Gastroesophageal sphincter (tissue), 3 donors: ENCODE results near the gene TSKU.

Experiments used
- CTCF ChIP-seq, 4 experiments: fragments of 200-600 bp in 2 of 4; fragments of 450-650 bp in 2 of 4; sonication (generic) in 1 of 4; IDR thresholded peaks; one replicate each; pipeline ENCODE4 v1.5.1; 2017 to 2019; ENCODE audit warnings: antibody characterized with exemption in 4 of 4, mild to moderate bottlenecking in 2 of 4, moderate library complexity in 2 of 4
- POLR2A ChIP-seq, 2 donors: fragments of 450-650 bp; IDR thresholded peaks; one replicate each; pipeline ENCODE4 v1.6.1; 2017; ENCODE audit warnings: antibody characterized with exemption in 2 of 2, mild to moderate bottlenecking in 2 of 2, moderate library complexity in 1 of 2
- POLR2AphosphoS5 ChIP-seq: sonication (generic); formaldehyde crosslinking; IDR thresholded peaks from one replicate; pipeline ENCODE4 v1.6.1; 2017; ENCODE audit warnings: antibody characterized with exemption

GRCh38 chr11:76808996-76809395 lies 25.8 kb downstream of the TSKU start:
- TF ChIP-seq CTCF (IDR thresholded peaks at IDR 0.05) (no peak), POLR2A (IDR thresholded peaks at IDR 0.05) (no peak), POLR2AphosphoS5 (no peak)
